C4-2B (cell line): ENCODE measurements around the gene CFAP20DC.

Experiments
- ZFX ChIP-seq: fragments of 450-650 bp; IDR thresholded peaks from 2 replicates; pipeline ENCODE4 v1.6.1; 2017
- TF ChIP-seq, protein P1 (sequence below): fragments of 450-650 bp; conservative IDR thresholded peaks from 2 replicates; pipeline ENCODE4 v1.5.1; 2017; ENCODE audit warnings: mild to moderate bottlenecking

DNA sequence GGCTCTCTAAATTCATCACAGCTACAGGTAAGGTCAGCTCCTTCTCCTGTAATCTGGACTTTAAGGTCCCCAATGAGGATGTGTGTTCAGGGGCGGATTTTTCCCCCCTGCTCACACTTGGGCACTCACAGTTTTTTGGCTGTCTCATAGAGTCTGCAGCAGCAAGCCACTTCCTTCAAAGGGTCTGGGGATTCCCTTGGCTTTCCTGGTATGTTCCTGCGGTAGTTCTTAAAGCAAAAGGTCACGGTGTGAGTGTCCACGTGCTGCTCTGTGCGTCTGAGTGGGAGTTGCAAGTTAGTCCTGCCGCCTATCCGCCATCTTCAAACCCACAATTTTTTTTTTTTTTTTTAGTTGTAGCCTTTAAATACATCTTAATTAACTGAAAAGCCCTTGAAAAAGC, 15.4 kb upstream of the CFAP20DC start:
- TF ChIP-seq, protein P1, sequence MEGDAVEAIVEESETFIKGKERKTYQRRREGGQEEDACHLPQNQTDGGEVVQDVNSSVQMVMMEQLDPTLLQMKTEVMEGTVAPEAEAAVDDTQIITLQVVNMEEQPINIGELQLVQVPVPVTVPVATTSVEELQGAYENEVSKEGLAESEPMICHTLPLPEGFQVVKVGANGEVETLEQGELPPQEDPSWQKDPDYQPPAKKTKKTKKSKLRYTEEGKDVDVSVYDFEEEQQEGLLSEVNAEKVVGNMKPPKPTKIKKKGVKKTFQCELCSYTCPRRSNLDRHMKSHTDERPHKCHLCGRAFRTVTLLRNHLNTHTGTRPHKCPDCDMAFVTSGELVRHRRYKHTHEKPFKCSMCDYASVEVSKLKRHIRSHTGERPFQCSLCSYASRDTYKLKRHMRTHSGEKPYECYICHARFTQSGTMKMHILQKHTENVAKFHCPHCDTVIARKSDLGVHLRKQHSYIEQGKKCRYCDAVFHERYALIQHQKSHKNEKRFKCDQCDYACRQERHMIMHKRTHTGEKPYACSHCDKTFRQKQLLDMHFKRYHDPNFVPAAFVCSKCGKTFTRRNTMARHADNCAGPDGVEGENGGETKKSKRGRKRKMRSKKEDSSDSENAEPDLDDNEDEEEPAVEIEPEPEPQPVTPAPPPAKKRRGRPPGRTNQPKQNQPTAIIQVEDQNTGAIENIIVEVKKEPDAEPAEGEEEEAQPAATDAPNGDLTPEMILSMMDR = no peak
- TF ChIP-seq ZFX = no peak
